ENCODE results near the gene ZNF35.

The ZNF35 gene

GRCh38 chr3:44685128-44685800, 36.7 kb downstream of the ZNF35 start:
- DNase-seq = peak; percentile 49

- no peak for DNase-seq
Measured at GRCh38 chr3:44687898-44688297, 39.4 kb downstream of the ZNF35 start.
